Right atrium auricular region (tissue), 2 donors: ENCODE measurements around the gene PTGDS. TPM values are rescaled to one million over a fixed set of nuclear protein-coding genes. Genes with fewer than 3 reads are reported as not detected.

Experiments used
- DNase-seq: peaks from one replicate; pipeline ENCODE4 v3.0.0-alpha.2; 2019; ENCODE audit warnings: low spot score
- H3K27ac ChIP-seq, 2 donors: fragments of 200-600 bp; sonication (generic); 1 replicate in 1 of 2; 2 replicates in 1 of 2; pipeline ENCODE4 v1.5.1; 2016 to 2019
- H3K27me3 ChIP-seq, 2 donors: fragments of 200-600 bp; sonication (generic); one replicate each; pipeline versions ENCODE4 v1.5.1 to v1.6.0; 2017 to 2019
- H3K36me3 ChIP-seq: fragments of 200-600 bp; sonication (generic); one replicate; pipeline ENCODE4 v1.5.1; 2016
- H3K4me1 ChIP-seq, 2 donors: fragments of 200-600 bp; sonication (generic); one replicate each; pipeline versions ENCODE4 v1.5.1 to v1.6.0; 2017 to 2019
- H3K4me3 ChIP-seq, 2 donors: fragments of 200-600 bp; sonication (generic); 1 replicate in 1 of 2; 2 replicates in 1 of 2; pipeline ENCODE4 v1.5.1; 2017 to 2019; ENCODE audit warnings: mild to moderate bottlenecking in 1 of 2, moderate library complexity in 1 of 2
- H3K9me3 ChIP-seq, 2 donors: fragments of 200-600 bp; sonication (generic); one replicate each; pipeline ENCODE4 v1.5.1; 2019
- CTCF ChIP-seq, 2 donors: fragments of 200-600 bp; sonication (generic); IDR thresholded peaks; one replicate each; pipeline ENCODE4 v1.5.1; 2019; ENCODE audit warnings: antibody characterized with exemption in 2 of 2
- total RNA-seq, 2 donors: library from RNA; depleted of rRNA; stranded (reverse); fragments of >200 nt; gene quantifications; one replicate each; pipeline ENCODE4 v1.1.0, GENCODE V29; 2016

Gene PTGDS
- total RNA-seq, 2 donors from 2014 or later: 1,799 to 2,426 TPM

DNA sequence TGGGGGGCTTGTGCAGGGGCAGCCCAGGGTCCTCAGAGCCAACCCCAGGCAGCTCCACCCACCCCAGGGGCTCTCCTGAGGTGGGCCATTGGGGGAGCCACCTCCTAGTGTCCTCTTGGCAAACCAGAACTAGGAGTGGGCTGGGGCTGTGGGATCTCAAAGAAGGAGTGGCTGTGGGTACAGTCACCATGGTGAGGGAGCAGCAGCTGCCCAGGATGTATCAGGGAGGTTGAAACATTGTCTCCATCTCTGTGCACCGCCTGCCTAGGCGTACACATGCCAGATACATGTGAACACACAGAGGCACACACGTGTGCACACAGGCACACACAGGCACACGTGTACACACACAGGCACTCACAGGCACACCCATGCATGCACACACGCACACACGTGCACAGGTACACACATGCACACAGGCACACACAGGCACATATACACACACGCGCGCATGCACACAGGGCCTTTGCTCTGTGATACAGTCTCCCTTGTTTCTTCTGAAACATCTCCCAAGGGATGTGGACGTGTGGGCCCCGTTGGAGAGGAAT lies 14.5 kb upstream of the PTGDS start:
- TF ChIP-seq CTCF (IDR thresholded peaks at IDR 0.05): no peak
- Histone ChIP-seq H3K36me3 (no peaks in the 10 kb centered on the region), H3K9me3 (no peaks in the 10 kb centered on the region), H3K27me3 (no peaks in the 10 kb centered on the region), H3K4me3 (no peak overlapping the region), H3K4me1 (peaks cover 0 to 28% of the 10 kb centered on the region in 2 donors), H3K27ac (no peak overlapping the region)
- DNase-seq: no peak

DNA sequence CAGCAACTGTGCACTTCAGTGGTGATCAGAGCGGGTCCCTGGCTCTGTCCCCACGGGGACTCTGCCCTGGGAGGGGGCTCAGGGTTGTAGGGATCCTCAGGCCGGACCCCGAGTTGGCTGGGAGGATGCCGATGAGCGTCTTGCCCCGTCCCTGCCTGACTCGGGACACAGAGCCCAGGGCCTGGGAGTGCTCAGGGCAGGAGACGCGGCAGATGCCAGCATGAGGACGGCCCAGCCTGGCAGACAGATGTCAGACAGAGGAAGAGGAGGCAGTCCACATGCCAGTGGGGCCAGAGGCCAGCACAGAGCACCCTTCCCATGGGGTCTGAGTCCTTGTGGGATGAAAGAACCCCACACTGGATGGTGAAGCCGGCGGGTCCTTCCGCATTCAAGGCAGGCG lies 14.0 kb upstream of the PTGDS start:
- no peak for DNase-seq
- Histone ChIP-seq H3K27ac (no peak overlapping the region), H3K4me1 (peaks cover 0 to 28% of the 10 kb centered on the region in 2 donors), H3K9me3 (no peaks in the 10 kb centered on the region), H3K36me3 (no peaks in the 10 kb centered on the region), H3K27me3 (no peaks in the 10 kb centered on the region), H3K4me3 (no peak overlapping the region)
- TF ChIP-seq CTCF (IDR thresholded peaks at IDR 0.05): no peak

GRCh38 chr9:136963751-136964150 lies 13.6 kb upstream of the PTGDS start:
- Histone ChIP-seq H3K36me3 (no peaks in the 10 kb centered on the region), H3K27me3 (no peaks in the 10 kb centered on the region), H3K27ac (no peak overlapping the region), H3K4me3 (no peak overlapping the region), H3K9me3 (no peaks in the 10 kb centered on the region), H3K4me1 (peaks cover 0 to 28% of the 10 kb centered on the region in 2 donors)
- TF ChIP-seq CTCF (IDR thresholded peaks at IDR 0.05): no peak
- DNase-seq: no peak

DNA sequence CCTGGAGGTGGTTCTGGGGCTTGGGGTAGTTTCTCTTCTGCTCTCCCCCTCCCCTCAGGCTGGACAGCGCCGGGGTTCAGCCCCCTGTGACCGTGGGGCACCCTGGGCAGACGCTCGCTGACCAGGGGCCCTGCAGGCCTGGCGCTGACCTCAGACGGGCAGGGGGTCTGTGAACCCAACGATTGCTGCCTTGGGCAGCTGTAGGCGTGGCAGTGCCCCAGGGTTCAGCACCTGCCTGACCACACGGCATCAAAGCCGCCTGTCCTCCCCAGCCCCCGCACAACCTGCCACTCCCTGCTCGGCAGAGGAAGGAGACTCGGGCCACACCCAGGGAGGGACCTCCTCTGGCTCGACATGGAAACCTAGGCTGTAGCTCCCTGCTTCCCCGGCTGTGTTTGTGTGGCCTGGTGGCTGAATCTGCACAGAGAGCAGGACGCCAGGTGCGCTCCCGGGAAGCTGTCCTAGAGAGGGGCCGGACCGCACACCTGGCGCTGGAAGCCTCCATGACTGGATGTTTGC lies 13.1 kb upstream of the PTGDS start:
- H3K27ac ChIP-seq: no peak overlapping the region
- DNase-seq: no peak
- H3K9me3 ChIP-seq: no peaks in the 10 kb centered on the region
- no peak overlapping the region for H3K4me3 ChIP-seq
- peaks cover 0 to 28% of the 10 kb centered on the region in 2 donors for H3K4me1 ChIP-seq
- no peak for TF ChIP-seq CTCF (IDR thresholded peaks at IDR 0.05)
- H3K27me3 ChIP-seq: no peaks in the 10 kb centered on the region
- no peaks in the 10 kb centered on the region for H3K36me3 ChIP-seq

GRCh38 chr9:136964833-136965422 lies 12.4 kb upstream of the PTGDS start:
- H3K4me1 ChIP-seq: peaks cover 0 to 28% of the 10 kb centered on the region in 2 donors
- DNase-seq: no peak
- no peak for TF ChIP-seq CTCF (IDR thresholded peaks at IDR 0.05)
- H3K4me3 ChIP-seq: no peak overlapping the region
- H3K36me3 ChIP-seq: no peaks in the 10 kb centered on the region
- no peaks in the 10 kb centered on the region for H3K9me3 ChIP-seq
- H3K27ac ChIP-seq: no peak overlapping the region
- H3K27me3 ChIP-seq: no peaks in the 10 kb centered on the region
